Measurements from ENCODE around the gene SDHB.

DNA sequence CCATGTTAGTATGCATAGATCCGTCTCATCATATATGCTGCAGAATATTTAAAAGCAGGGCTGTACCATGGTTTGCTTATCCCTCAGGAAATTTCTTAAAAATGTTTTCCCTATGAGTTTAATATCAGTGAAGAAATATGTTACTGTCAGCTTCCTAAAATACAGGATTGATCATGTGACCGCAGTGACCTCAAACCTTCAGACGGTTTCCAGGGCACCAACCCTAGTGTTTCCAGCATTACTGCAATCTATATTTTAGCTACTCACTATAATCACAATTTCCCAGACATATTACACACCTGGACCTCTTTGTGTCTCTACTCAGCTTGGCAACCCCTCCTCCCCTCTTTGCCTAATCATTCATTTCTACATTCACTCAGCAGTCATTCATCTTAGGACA lies 7.7 kb upstream of the SDHB start:
- TF ChIP-seq ZNF879 (CRISPR knock-in tag; IDR thresholded peaks at IDR 0.05) (no peak), ZFP36 (IDR thresholded peaks at IDR 0.05; ENCODE audit: borderline replicate concordance, low read depth, low read length, partially characterized antibody) (no peak), BHLHE40 (IDR thresholded peaks at IDR 0.05; ENCODE audit: low read length) (no peak), SP5 (CRISPR knock-in tag; IDR thresholded peaks at IDR 0.05; ENCODE audit: borderline replicate concordance, low read depth) (no peak), ZNF350 (CRISPR knock-in tag; IDR thresholded peaks at IDR 0.05; ENCODE audit: borderline replicate concordance, low read depth) (no peak)

Data from HepG2 (cell line).